T47D (cell line): Measurements from ENCODE around the gene NME9.
A peak's percentile ranks its signal among the peaks of the same experiment; 100 is the strongest.

Experiments used
- DNase-seq, 2 experiments: peaks; one replicate each; pipeline versions ENCODE4 v3.0.0 to v3.0.0-alpha.2; 2011 to 2012; ENCODE audit warnings: low read depth in 1 of 2, low spot score in 1 of 2
- JUND ChIP-seq: IDR thresholded peaks from 2 replicates; pipeline ENCODE4 v1.6.1; 2012; ENCODE audit warnings: low read depth
- in situ Hi-C: cut with HindIII; loops from 2 replicates; pipeline ENCODE4 v1.10.0; 2016; ENCODE audit warnings: low sequenced_read_pairs, low pct_unique_long_range_greater_than_20kb

NME9 gene

GRCh38 chr3:138314751-138315150 lies 14.9 kb downstream of the NME9 start:
- in situ Hi-C loops, result no loop called here

GRCh38 chr3:138310494-138310893 lies 19.2 kb downstream of the NME9 start:
- TF ChIP-seq JUND, result no peak
- in situ Hi-C loops, result no loop called here
- no peak for DNase-seq

More at GRCh38 chr3:138314751-138315150, 14.9 kb downstream of the NME9 start:
- TF ChIP-seq JUND, result no peak
- DNase-seq, result no peak

- no peak for TF ChIP-seq JUND
- in situ Hi-C loops, result no loop called here
- DNase-seq, result no peak
Observed at GRCh38 chr3:138308783-138309182, 20.9 kb downstream of the NME9 start.

GRCh38 chr3:138307899-138308298 lies 21.8 kb downstream of the NME9 start:
- DNase-seq, result no peak
- in situ Hi-C loops, result no loop called here
- TF ChIP-seq JUND, result no peak

- DNase-seq, result no peak
- in situ Hi-C loops, result no loop called here
- TF ChIP-seq JUND, result no peak
Observed at GRCh38 chr3:138303474-138303873, 26.2 kb downstream of the NME9 start.

GRCh38 chr3:138300647-138301046 lies 29.0 kb downstream of the NME9 start:
- DNase-seq, result no peak
- TF ChIP-seq JUND, result no peak
- in situ Hi-C loops, result no loop called here

GRCh38 chr3:138297876-138298275 lies 31.8 kb downstream of the NME9 start:
- no peak for DNase-seq
- no peak for TF ChIP-seq JUND
- in situ Hi-C loops, result no loop called here

GRCh38 chr3:138297059-138297607 lies 32.5 kb downstream of the NME9 start:
- DNase-seq, result no peak
- in situ Hi-C loops, result no loop called here
- no peak for TF ChIP-seq JUND

- in situ Hi-C loops, result no loop called here
- DNase-seq, result no peak
- no peak for TF ChIP-seq JUND
Observed at GRCh38 chr3:138296639-138297038, 33.0 kb downstream of the NME9 start.

- no peak for TF ChIP-seq JUND
- no peak for DNase-seq
- in situ Hi-C loops, result no loop called here
Observed at GRCh38 chr3:138289701-138290100, 40.0 kb downstream of the NME9 start.

- in situ Hi-C loops, result no loop called here
- DNase-seq, result no peak
- TF ChIP-seq JUND, result no peak
Observed at GRCh38 chr3:138289260-138289659, 40.4 kb downstream of the NME9 start.

- DNase-seq, result peak in 1 of 2 experiments; percentile 28
- in situ Hi-C loops, result no loop called here
- no peak for TF ChIP-seq JUND
Observed at GRCh38 chr3:138284957-138285477, 44.6 kb downstream of the NME9 start.

- no peak for DNase-seq
- in situ Hi-C loops, result no loop called here
- no peak for TF ChIP-seq JUND
Observed at GRCh38 chr3:138284079-138284478, 45.6 kb downstream of the NME9 start.

- in situ Hi-C loops, result no loop called here
- TF ChIP-seq JUND, result no peak
- DNase-seq, result no peak
Observed at GRCh38 chr3:138282836-138283235, 46.8 kb downstream of the NME9 start.
